LoVo (cell line): ENCODE data around the gene CD302.
"Not testable (repeated sequence)": the region's sequence is repeated elsewhere in the genome, so short reads cannot be mapped to it uniquely, and the experiment has no call there.

ENCODE experiments used
- DNase-seq: peaks from one replicate; pipeline ENCODE4 v3.0.0-alpha.2; 2016; ENCODE audit warnings: low spot score

Gene CD302

GRCh38 chr2:159797543-159798375, at the start of gene CD302:
TSS of gene CD302 (minus strand) at chr2:159798208. CDS start at chr2:159798198, 10 bp downstream.
- DNase-seq: peak; percentile 32

GRCh38 chr2:159846564-159846963, 48.6 kb upstream of the CD302 start:
- DNase-seq: no peak

- DNase-seq: no peak
Observed at GRCh38 chr2:159840616-159841015, 42.6 kb upstream of the CD302 start.

- no peak for DNase-seq
Observed at GRCh38 chr2:159832858-159833257, 34.9 kb upstream of the CD302 start.

GRCh38 chr2:159832026-159832425, 34.0 kb upstream of the CD302 start:
- no peak for DNase-seq

- DNase-seq: no peak
Observed at GRCh38 chr2:159829376-159829775, 31.4 kb upstream of the CD302 start.

GRCh38 chr2:159828738-159829137, 30.7 kb upstream of the CD302 start:
- no peak for DNase-seq

GRCh38 chr2:159822478-159822833, 24.4 kb upstream of the CD302 start:
- not testable (repeated sequence) for DNase-seq

GRCh38 chr2:159821775-159822477, 23.9 kb upstream of the CD302 start:
- not testable (repeated sequence) for DNase-seq

- DNase-seq: no peak
Observed at GRCh38 chr2:159818940-159819339, 20.9 kb upstream of the CD302 start.

- no peak for DNase-seq
Observed at GRCh38 chr2:159817283-159817682, 19.3 kb upstream of the CD302 start.

- no peak for DNase-seq
Observed at GRCh38 chr2:159811232-159811631, 13.2 kb upstream of the CD302 start.

GRCh38 chr2:159808032-159808425, 10.0 kb upstream of the CD302 start:
- no peak for DNase-seq

- DNase-seq: peak; percentile 38
Observed at GRCh38 chr2:159807183-159808031, 9.4 kb upstream of the CD302 start.

GRCh38 chr2:159804941-159805340, 6.9 kb upstream of the CD302 start:
- DNase-seq: no peak

- no peak for DNase-seq
Observed at GRCh38 chr2:159803235-159803962, 5.4 kb upstream of the CD302 start.

- DNase-seq: no peak
Observed at GRCh38 chr2:159802673-159803072, 4.7 kb upstream of the CD302 start.

GRCh38 chr2:159799833-159800232, 1.8 kb upstream of the CD302 start:
- DNase-seq: no peak

GRCh38 chr2:159798376-159798725, 343 bp upstream of the CD302 start:
- no peak for DNase-seq

- DNase-seq: no peak
Observed at GRCh38 chr2:159797225-159797542, 824 bp downstream of the CD302 start.

GRCh38 chr2:159795841-159796690, 1.9 kb downstream of the CD302 start:
- DNase-seq: no peak
